Transverse colon (tissue), 3 donors: ENCODE data around the gene PDZRN3.

Source experiments
- POLR2A ChIP-seq: fragments of 450-650 bp; IDR thresholded peaks from one replicate; pipeline ENCODE4 v1.6.1; 2016; ENCODE audit warnings: antibody characterized with exemption, mild to moderate bottlenecking, moderate library complexity
- TF ChIP-seq, protein P1 (sequence below), 5 experiments: fragments of 200-600 bp in 3 of 5; fragments of 450-650 bp in 2 of 5; sonication (generic) in 3 of 5; IDR thresholded peaks; 1 replicate in 2 of 5; 2 replicates in 3 of 5; pipeline ENCODE4 v1.5.1; 2016 to 2017; ENCODE audit warnings: antibody characterized with exemption in 5 of 5, inconsistent platforms in 3 of 5, mild to moderate bottlenecking in 2 of 5, moderate library complexity in 1 of 5

DNA sequence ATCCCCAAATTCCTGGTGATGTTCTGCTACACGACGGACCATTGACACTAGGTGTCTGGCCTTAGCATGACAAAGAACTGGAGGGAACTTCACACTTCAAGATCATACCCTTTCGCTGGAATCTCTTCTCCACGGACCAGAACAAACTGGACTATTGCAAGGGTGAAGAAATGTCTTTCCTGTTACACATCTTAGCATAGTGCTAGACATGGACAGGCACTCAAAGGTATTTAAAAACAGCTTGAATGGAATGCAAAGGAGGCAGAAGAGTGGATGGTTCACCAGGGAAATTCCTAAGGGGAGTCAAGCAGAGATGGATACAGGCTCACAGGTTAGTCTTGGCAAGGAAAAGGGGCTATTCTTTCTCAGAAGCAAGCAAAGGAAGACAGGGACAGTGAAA lies 33.5 kb upstream of the PDZRN3 start:
- TF ChIP-seq, protein P1, sequence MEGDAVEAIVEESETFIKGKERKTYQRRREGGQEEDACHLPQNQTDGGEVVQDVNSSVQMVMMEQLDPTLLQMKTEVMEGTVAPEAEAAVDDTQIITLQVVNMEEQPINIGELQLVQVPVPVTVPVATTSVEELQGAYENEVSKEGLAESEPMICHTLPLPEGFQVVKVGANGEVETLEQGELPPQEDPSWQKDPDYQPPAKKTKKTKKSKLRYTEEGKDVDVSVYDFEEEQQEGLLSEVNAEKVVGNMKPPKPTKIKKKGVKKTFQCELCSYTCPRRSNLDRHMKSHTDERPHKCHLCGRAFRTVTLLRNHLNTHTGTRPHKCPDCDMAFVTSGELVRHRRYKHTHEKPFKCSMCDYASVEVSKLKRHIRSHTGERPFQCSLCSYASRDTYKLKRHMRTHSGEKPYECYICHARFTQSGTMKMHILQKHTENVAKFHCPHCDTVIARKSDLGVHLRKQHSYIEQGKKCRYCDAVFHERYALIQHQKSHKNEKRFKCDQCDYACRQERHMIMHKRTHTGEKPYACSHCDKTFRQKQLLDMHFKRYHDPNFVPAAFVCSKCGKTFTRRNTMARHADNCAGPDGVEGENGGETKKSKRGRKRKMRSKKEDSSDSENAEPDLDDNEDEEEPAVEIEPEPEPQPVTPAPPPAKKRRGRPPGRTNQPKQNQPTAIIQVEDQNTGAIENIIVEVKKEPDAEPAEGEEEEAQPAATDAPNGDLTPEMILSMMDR (IDR thresholded peaks at IDR 0.05), result no peak
- no peak for TF ChIP-seq POLR2A
